Astrocyte (in vitro differentiated cells and primary cell): Measurements from ENCODE around the gene MATR3.

Source experiments
- EZH2 ChIP-seq: IDR thresholded peaks from 2 replicates; pipeline ENCODE4 v1.6.1; 2012; ENCODE audit warnings: mild to moderate bottlenecking, low read length, inconsistent platforms; ENCODE audit not compliant: insufficient read depth
- TF ChIP-seq, protein P1 (sequence below): IDR thresholded peaks from 2 replicates; pipeline ENCODE4 v1.5.1; 2011; ENCODE audit warnings: low read depth, mild to moderate bottlenecking, inconsistent platforms, low read length, moderate library complexity; ENCODE audit not compliant: insufficient read depth

DNA sequence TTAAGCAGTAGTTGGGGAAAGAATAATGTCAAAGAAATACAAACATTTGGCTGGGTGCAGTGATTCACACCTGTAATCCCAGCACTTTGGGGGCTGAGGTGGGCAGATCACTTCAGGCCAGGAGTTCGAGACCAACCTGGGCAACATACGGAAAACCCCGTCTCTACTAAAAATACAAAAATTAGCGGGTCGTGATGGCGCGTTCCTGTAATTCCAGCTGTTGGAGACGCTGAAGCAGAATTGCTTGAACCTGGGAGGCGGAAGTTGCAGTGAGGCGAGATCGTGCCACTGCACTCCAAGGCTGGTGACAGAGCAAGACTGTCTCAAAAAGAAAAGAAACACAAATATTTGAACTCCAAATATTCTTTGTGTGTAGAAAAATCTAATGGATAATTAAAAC lies 4.7 kb downstream of the MATR3 start:
- TF ChIP-seq, protein P1, sequence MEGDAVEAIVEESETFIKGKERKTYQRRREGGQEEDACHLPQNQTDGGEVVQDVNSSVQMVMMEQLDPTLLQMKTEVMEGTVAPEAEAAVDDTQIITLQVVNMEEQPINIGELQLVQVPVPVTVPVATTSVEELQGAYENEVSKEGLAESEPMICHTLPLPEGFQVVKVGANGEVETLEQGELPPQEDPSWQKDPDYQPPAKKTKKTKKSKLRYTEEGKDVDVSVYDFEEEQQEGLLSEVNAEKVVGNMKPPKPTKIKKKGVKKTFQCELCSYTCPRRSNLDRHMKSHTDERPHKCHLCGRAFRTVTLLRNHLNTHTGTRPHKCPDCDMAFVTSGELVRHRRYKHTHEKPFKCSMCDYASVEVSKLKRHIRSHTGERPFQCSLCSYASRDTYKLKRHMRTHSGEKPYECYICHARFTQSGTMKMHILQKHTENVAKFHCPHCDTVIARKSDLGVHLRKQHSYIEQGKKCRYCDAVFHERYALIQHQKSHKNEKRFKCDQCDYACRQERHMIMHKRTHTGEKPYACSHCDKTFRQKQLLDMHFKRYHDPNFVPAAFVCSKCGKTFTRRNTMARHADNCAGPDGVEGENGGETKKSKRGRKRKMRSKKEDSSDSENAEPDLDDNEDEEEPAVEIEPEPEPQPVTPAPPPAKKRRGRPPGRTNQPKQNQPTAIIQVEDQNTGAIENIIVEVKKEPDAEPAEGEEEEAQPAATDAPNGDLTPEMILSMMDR = no peak
- no peak for TF ChIP-seq EZH2
